HUDEP-2 (cell line): Measurements from ENCODE around the gene KLHL12.

ENCODE experiments used
- DNase-seq, 76 experiments: peaks; one replicate each; lab custom pipeline; 2025; ENCODE audit not compliant: unreplicated experiment in 76 of 76; lab: John Stamatoyannopoulos, UW

KLHL12 gene

DNA sequence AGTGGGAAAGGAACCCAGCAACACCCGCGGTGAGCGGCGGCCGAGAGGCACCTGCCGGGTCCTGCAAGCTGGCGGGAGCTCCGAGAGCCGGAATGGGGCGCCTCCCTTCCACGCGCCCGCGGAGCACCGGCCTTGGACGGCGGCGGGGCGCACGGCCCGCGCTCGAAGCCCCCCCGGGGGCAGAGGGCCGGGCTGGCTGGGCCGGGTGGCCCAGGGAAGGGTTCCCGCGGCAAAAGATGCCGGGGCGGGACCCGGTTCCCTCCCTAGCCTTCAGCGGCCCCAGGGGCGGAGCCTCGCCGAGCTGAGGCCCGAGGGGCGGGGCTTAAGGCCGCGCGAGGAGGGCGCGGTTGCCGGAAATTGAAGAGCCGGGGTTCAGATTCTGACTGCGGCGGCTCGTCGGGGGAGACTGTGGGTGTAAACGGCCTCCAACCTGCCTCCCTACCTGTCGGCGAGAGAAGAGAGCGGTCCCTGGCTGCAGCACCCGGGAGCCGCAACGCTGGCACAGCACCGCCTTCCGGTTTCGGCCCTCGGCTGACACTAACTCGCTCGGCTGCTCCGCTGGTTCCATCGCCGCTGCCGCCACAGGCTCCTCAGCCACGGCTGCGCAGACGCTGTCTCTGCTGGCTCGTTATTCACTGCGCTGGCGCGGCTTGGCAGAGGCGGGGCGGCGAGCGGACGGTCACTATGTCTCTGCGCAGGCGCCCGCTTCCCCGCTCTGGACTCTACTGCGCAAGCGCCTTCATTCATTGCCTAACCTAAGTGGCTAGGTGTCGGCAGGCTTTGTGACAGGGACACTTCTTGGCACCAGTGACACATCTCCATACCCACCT is 38.3 kb downstream of the KLHL12 start, which contains the start of gene RABIF:
Gene RABIF, minus strand, starts transcription at position 619 of the 830 bp plus-strand sequence. Its CDS starts 51 bp downstream, at position 568.
- DNase-seq: peak; percentile 41 to 95 (median 90)

- peak in 3 of 76 experiments; percentile 43 to 47 (median 43) for DNase-seq
These were observed 38.9 kb downstream of the KLHL12 start for GRCh38 chr1:202888221-202888530.

DNA sequence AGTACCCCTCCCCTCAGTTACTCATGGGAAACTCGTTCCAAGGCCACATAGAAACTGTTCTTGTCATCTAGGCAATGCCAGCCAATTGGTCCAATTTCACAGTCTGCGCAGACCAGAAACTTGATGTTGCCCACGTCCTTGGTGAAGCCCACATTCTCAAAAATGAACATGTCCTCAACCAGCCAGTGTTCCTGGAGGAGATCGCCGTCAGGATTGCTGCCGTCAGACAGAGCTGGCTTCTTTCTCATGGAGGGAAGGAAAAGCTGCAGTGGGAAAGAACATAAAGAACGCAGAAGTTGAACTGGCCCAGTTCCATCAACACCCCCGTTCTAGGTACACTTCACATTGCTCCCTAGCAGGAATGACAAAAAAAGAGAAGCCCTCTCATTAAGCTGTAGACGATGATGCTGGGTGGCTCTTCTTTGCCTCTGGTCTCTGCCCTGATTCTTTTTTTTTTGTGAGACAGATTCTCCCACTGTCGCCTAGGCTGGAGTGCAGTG is 46.0 kb downstream of the KLHL12 start:
- no peak for DNase-seq

GRCh38 chr1:202880062-202880461 is 47.0 kb downstream of the KLHL12 start:
- DNase-seq: no peak

- no peak for DNase-seq
These were observed 47.9 kb downstream of the KLHL12 start for GRCh38 chr1:202879128-202879527.

- no peak for DNase-seq
These were observed 54.0 kb downstream of the KLHL12 start for GRCh38 chr1:202873026-202873425.

DNA sequence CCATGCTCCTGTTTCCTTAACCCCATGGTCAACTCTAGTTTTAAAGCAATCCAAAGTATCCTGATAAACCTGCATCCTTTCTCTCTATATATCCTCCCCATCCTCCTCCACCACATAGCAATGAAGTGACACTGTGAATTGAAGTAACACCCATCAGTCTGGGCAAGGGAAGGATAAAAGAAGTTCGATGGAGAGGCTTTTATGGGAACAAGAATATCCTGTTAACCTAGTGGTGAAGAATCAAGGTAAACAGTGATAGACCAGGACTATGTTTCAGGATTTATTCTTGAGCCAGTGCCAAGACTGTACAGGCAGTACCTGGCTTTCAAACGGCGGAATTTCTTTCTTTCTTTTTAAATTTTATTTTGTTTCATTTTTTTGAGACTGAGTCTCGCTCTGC is 55.7 kb downstream of the KLHL12 start:
- no peak for DNase-seq

DNA sequence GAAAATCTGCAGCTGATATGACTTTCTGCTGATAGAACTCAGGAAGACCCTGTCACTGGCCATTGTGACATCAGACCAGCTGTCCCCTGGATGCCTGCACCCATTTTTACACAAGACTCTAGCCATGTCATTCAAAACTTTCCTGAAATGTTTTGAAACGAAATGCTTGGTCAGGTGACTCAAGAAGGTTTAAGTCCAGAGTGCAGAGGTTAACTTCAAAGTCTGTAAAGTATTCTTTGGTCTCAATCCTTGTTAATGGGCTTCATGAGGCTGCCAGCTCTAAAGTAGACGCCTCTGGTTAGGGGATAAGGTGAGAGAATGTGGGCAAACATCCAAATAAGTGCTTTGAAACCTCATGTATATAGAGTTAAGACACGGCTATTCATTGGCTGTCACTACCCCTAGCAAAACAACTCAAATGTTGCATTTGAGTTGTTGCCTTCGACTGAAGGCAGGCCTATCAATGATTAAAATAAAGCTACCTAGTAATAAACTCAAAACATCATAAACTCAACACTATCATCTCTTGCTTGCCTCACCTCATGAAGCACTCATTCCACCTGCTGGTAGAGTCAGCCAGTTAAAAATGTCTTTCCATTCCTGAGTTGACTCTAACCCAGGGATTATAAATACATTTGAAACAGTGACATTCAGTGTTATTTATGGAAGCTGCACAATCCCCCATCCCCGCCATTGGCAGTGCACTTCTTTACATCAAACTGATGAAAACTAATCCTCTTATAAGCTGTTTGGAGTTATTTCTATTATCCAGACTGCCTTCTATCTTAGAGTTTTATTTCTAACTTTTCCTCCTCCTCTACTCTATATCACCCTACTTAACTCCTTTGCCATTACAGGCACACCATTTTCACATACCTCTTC is 64.1 kb downstream of the KLHL12 start:
- DNase-seq: no peak

DNA sequence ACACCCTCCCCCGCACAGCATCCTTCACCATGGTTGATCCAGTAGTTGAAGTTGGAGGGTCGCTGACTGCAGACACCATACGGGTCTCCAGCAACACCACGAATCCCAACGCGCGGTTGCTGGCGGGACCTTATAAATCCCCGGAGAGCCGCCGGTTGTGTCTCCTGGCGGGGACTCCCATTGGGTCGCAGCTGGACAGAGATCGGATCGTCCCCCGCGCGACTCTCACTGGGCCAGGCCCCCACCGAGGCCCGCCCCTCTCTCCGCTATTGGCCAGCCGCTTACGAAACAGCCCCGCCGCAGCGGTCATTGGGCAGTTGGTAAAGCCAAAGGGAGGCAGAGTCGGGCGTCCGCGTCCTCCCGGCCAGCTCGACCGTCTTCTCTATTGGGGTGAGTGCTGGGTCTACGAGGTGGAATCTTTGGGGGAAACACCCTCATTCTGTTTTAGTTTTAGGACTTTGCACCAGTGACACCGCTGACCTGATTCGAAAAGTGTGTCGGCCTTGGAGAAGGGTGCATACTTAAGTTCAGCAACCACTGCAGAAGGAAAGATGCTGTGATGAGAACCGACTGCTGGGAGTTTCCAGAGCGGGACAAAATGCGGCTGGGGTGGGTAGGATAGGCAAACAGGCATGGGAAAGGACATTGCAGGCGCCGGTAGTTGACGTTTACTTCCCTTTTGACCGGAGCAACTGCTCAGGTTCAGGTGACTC is 65.5 kb downstream of the KLHL12 start:
- peak in 55 of 76 experiments; percentile 8 to 74 (median 48) for DNase-seq

- DNase-seq: peak in 6 of 76 experiments; percentile 5 to 17 (median 8)
These were observed 66.2 kb downstream of the KLHL12 start for GRCh38 chr1:202860744-202861419.

- DNase-seq: peak in 57 of 76 experiments; percentile 8 to 70 (median 42)
These were observed 68.1 kb downstream of the KLHL12 start for GRCh38 chr1:202858789-202859414.

GRCh38 chr1:202858331-202858730 is 68.7 kb downstream of the KLHL12 start:
- no peak for DNase-seq

- DNase-seq: no peak
These were observed 69.9 kb downstream of the KLHL12 start for GRCh38 chr1:202857136-202857610.

- DNase-seq: no peak
These were observed 71.0 kb downstream of the KLHL12 start for GRCh38 chr1:202856014-202856413.

- no peak for DNase-seq
These were observed 72.2 kb downstream of the KLHL12 start for GRCh38 chr1:202854787-202855186.

DNA sequence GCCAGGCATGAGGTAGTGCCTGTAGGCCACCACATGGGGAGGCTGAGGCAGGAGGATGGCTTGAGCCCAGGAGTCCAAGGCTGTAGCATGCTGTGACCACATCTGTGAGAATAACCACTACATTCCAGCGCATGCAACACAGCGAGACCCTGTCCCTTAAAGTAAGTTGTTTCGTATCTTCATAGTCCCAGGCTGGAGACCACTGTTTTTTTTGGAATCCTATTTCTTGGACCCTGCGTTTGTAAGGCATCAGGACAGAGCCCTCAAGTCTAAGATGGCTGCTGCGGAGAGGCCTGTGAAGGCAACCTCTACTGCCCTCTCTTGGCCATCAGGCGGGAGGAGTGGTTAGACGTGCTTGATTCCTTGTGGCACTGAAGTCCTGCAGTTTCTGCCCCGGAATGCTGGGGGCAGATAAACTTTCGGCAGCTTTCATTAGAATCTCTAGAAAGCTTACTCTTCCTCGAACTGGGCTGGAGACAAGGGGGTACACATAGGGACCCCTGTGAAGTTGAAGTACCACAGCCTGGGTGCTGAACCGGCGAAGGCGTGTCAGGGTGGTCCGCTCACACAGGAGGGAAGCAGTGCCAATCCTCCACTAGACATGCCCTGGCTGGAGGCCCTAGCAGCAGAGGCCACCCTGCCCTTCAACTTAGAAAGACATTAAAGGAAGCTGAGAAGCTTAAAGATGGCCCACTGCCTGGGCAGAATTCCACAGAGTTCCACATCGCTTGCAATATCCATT is 74.7 kb downstream of the KLHL12 start:
- peak in 52 of 76 experiments; percentile 7 to 77 (median 34) for DNase-seq

- no peak for DNase-seq
These were observed 76.3 kb downstream of the KLHL12 start for GRCh38 chr1:202850593-202851362.

DNA sequence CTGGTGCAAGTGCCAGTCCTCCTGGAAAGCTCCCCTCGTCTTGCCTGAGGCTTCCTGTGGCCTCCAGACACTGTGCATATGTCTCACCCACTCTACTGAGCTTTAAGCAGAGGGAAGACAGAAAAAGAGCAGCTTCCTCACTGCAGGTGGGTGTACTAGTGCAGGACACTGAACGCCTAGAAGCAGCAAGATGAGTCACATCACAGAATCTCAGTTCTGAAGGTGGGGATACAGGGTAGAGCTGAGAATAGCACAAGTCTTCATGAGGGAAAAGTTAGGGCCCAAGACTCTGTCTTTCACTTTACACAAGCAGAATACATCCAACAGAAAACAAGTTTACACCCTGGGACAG is 78.9 kb downstream of the KLHL12 start:
- no peak for DNase-seq
